Islet precursor cell (in vitro differentiated cells): ENCODE measurements around the gene LRCOL1.
A peak's percentile ranks its signal among the peaks of the same experiment; 100 is the strongest.

ENCODE experiments used
- DNase-seq: peaks from one replicate; pipeline ENCODE4 v3.0.0-alpha.2; 2018

The LRCOL1 gene

DNA sequence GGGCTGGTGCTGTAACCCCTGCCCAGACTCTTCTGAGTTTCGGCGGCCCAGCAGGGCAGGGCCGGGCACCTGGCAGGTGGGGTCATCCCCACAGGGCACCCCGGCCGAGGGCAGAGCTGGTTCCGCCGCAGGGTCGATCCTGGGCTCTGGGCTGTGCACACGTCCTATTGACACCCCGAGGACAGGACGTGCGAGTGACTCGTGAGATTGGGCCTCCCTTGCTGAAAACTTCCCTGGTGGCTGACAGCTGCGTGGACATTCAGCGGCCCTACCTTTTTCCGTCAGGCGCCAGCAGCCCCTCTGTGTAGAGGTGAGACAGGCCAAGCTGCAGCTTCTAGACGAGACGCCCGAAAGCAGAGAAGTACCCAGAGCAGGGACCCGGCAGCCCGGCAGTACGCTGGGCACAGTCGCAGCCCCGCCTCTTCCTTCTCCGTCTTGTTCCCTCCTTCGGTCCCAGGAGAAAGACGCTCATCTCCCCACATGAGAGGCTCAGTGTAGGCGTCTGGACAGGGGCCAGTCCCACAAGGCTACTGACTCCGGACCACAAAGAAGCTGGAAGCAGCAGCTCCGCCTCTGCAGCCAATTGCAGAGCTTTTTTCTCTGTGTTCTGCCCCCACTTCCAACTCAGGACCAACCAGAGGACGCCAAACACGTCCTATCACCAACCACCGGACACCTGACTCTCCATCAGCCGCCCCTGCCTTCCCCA, at the start of gene LRCOL1:
Gene LRCOL1 (minus strand): TSS at position 532 of the 709 bp plus-strand sequence. CDS start 4,331 bp downstream, outside the sequence.
- peak; percentile 61 for DNase-seq

GRCh38 chr12:132660052-132660451, 49.7 kb upstream of the LRCOL1 start:
- no peak for DNase-seq

DNA sequence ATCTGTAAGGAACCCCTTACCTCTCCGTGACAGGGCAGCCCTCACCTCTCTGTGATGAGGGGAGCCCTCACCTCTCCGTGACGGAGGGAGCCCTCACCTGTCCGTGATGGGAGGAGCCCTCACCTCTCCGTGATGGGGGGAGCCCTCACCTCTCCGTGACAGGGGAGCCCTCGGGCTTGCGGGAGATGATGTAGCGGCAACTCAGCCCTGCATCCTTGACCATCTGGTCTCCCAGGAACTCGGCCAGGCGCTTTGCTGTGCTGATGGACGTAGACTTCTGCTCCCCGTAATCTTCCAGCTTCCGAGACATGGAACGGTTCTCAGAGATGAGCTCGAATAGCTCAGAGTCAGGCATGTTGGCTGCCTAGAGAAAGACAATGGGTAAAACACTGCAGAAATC, 48.8 kb upstream of the LRCOL1 start:
- no peak for DNase-seq

DNA sequence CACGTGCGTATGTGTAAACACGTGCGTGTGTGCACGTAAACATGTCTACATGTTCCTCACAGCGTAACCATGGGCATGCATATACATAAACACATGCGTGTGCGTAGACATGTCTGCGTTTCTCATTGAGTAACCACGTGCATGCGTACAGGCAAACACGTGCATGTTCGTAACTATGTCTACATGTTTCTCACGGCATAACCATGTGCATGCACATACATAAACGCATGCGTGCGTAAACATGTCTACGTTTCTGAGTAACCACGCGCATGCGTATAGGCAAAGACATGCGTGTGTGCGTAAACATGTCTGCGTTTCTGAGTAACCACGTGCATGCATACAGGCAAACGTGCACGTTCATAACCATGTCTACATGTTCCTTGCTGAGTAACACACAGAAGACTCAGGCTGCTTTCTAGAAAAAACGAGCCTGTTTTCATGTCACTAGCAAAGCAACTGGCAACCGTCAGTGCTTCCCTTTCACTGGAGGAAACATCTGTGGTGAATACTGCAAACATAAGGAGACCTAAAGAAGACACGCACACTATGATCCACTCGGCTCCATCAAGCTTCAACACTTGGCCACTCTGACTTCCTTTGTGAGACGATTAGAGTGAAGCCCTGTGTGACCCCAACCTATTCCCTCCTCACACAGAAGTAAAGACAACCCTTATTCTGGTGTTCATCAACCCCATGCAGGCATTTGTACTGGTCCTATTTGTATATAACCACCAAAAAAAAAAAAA, 47.9 kb upstream of the LRCOL1 start:
- no peak for DNase-seq

DNA sequence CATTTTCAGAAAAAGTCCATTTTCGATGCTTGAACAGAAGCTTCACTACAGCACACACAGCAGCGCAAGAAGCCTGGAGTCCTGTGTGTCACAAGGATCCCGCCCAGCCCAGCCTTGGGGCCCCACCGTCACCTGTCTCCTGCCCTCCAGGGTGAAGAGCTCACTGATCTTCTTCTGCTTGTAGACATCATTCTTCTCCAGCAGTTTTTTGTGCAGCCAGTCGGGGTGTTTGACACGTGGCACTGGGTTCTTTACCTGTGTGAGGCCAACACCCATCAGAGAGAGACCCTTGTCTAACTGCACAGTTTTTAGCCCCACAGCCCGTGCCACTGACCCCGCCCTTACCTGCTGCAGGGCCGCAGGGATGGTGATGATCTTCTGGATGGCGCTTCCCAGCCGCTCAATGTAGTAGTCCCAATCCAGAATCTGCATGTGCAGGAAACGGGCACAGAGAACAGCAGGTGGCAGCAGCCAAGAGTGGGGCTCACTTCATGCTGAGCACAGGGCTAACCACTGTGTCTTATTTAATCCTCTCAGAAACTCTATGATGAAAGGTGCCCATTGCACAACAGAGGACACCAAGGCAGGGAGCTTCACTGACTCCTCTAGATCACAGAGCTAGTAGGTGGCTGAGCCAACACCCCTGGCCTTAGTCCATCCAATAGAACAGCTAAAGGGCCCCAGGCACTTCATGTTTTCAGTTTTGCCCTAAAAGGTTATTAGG, 46.8 kb upstream of the LRCOL1 start:
- DNase-seq = no peak

DNA sequence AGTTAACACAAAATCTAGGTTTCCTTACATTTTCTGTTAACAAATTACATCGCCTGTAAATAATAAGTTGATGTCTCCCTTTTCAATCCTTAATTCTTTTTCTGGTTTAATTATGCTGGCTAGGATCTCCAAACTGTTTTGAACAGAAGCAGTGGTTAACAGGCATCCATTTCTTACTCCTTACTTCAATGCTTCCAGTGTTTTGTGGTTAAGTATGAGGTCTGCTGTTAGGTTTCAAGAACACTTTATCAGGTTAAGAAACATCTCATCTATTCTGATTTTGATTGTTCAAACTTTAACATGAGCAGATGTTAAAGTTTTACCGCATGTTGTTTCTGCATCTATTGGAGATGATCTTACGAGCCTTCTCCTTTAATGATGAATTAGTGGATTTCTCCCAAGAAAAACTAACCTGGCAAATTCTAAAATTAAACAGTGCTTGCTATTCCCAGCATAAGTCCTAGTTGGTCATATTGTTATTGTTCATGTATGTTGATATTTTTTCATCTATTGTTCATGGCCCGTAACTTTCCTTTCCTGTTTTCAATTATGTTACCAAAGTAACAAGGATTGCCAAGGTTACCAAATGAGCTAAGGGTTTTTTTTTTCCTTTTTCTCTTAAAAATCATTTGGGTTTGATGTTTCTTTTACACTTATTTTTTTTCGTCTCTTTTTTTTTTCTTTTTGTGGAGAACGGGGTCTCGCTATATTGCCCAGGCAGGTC, 43.3 kb upstream of the LRCOL1 start:
- DNase-seq = no peak

DNA sequence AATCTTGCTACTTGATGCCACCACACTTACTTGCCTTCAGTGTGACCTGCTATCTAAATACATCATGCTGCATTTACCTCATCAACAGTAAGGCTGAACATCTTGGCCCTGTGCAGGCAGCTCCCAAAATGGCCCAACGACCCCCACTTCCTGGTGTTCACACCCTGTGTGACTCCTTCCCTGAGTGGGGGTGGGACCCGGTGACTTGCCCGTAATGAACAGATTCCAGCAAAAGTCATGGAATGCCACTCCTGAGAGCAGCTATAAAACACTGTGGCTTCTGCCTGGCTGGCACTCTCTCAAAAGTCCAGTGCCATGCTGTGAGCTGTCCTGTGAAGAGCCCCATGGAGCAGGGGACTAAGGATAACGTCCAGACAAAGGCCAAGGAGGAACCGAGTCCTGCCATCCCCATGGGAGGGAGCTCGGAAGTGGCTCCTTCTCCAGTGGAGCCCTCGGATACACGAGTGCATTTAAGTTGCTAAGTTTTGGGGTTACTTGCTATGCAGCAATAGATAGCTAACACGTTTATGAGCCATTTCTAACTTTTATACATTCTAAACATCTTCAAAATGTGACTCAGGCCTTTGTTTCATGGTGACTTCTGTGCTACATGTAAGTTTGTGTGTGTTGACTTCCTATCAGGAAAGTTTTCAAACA, 41.2 kb upstream of the LRCOL1 start:
- DNase-seq = no peak

- DNase-seq = no peak
These were observed 39.0 kb upstream of the LRCOL1 start for GRCh38 chr12:132649226-132649945.

DNA sequence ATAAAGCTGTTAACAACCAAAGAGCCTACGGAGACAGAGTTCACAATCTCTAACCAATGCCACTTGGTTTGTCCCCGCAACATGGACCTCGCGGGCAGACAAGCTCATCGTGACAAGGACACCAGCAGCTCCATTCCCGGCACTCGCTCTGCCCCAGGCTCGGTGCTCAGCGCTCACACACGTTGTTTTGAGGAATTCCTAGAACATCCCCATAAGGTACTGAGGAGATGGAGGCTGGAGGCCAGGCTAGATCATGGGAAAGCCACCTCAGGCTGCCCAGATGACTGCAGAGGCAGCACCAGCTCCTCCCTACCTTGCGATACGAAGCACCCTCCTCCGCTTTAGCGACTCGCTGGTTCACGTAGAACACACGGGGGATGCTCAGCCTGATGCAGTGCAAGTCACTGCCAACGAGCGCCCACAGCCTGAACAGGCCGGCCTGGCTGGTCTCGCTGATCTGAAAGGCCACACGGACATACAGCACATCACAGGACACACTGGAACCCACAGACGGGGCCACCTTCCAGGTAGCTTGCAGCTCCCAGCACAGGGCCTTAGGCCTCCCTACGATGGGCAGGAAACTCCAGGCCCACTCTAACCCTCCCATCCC, 38.3 kb upstream of the LRCOL1 start:
- DNase-seq = no peak

GRCh38 chr12:132647858-132648257, 37.5 kb upstream of the LRCOL1 start:
- no peak for DNase-seq

- DNase-seq = no peak
These were observed 36.5 kb upstream of the LRCOL1 start for GRCh38 chr12:132646850-132647249.

GRCh38 chr12:132642846-132643835, 32.8 kb upstream of the LRCOL1 start:
- no peak for DNase-seq

DNA sequence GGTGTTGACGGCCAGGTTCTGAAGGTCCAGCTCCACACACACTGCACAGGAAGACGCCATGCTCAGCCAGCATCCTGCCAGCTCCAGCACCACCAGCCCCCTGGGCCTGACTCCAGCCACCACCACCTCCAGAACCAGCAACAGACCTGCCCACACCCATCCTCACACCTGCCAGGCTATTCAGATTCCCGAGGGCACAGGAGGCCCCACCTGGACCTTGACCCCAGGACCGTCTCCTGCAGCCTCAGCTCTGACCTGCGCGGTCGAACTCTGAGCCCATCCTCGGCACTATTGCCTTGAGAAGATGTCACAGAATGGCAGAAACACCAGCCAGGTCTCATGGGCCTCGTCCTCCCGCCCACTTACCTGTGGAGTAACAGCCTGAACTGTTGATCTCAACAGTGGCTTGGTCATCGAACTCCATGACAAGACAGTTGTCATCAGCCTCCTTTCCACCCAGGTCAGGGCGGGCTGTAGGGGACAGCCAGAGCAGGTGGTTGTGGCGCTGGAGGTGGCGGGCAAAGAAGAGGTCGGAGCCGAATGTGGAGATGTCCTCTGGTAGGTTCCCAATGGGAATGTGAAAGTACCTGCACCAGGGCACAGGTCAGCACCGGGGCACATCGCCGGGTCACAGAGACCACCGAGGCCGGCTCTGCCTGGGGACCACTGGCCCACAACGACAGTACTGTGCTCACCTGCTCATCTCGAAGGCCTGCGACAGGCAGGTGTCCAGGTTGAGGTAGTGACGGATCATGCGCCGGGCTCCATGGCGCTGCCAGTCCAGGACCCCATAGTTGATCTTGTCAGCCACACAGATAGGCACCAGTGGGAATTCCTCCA, 31.6 kb upstream of the LRCOL1 start:
- no peak for DNase-seq

DNA sequence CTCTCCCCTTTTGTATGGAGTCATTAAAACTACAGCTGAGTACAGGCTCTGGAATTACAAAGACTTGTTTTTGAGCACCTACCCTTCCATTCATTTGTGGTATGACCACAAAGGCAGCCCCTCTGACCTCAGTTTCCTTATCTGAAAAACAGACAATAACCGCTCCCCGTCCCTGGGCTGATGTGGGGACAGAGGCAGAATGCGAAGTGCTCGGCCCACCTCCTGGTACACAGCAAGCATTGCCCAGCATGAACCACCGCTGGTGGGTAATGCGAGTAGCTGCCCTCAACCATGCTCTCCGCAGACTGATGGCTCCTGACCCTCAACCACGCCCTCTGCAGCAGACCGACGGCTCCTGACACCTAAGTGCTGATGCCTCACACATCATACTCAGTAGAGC, 30.6 kb upstream of the LRCOL1 start:
- DNase-seq = no peak

DNA sequence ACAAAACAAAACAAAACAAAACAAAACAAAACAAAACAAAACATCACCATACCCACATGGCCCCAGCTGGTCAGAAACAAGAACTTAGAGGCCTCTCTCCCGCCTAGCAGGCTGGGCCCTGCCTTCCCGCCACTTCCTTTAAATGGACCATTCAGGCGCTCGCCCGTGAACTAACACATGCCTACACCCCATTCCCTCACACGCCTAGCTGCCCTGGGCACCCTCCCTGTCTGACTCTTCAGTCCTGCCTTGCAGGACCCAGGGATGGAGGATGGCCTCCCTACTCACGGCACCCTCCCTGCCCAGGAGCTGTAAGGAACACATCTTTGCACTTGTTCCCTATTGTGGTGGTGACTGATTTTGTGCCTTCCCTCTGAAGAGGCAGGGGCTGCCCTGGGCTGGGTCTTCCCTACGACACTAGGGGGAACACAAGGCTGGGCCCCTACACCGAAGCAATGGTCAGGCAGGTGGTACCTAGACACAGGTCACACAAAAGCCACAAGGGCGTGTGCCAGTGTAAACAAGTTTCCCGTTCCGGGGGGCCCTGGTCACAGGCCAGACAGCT, 29.7 kb upstream of the LRCOL1 start:
- no peak for DNase-seq

- DNase-seq = peak; percentile 82
These were observed 28.4 kb upstream of the LRCOL1 start for GRCh38 chr12:132638541-132639408.

GRCh38 chr12:132637811-132638210, 27.4 kb upstream of the LRCOL1 start:
- DNase-seq = no peak
